WTC11 (cell line): ENCODE results near the gene AKT2. TPM values are rescaled to one million over a fixed set of nuclear protein-coding genes. Genes with fewer than 3 reads are reported as not detected.

Experiments used
- AR ChIP-seq: fragments of 250-450 bp; sonication (Bioruptor Pico); IDR thresholded peaks from 2 replicates; pipeline ENCODE4 v1.9.0; 2021; ENCODE audit warnings: mild to moderate bottlenecking
- ATF3 ChIP-seq: sonication (generic); formaldehyde crosslinking; conservative IDR thresholded peaks from 2 replicates; pipeline ENCODE4 v1.8.1; 2022; ENCODE audit warnings: mild to moderate bottlenecking, missing genetic modification reagents
- ATF6 ChIP-seq: sonication (generic); formaldehyde crosslinking; IDR thresholded peaks from 2 replicates; pipeline ENCODE4 v1.8.1; 2023; ENCODE audit warnings: mild to moderate bottlenecking, missing genetic modification reagents
- CREB1 ChIP-seq: sonication (generic); formaldehyde crosslinking; IDR thresholded peaks from 2 replicates; pipeline ENCODE4 v1.8.0; 2023; ENCODE audit warnings: mild to moderate bottlenecking, missing genetic modification reagents
- EMX1 ChIP-seq: fragments of 250-450 bp; sonication (Bioruptor Pico); IDR thresholded peaks from 2 replicates; pipeline ENCODE4 v1.8.0; 2021; ENCODE audit warnings: mild to moderate bottlenecking
- FOXP1 ChIP-seq: sonication (generic); formaldehyde crosslinking; IDR thresholded peaks from 2 replicates; pipeline ENCODE4 v1.8.0; 2022; ENCODE audit warnings: missing genetic modification reagents, mild to moderate bottlenecking, moderate library complexity, borderline replicate concordance
- GABPB1 ChIP-seq: sonication (generic); formaldehyde crosslinking; IDR thresholded peaks from 2 replicates; pipeline ENCODE4 v1.8.1; 2023; ENCODE audit warnings: mild to moderate bottlenecking, missing genetic modification reagents
- IRF1 ChIP-seq: sonication (generic); formaldehyde crosslinking; IDR thresholded peaks from 2 replicates; pipeline ENCODE4 v1.8.0; 2023; ENCODE audit warnings: missing genetic modification reagents
- IRF2 ChIP-seq: sonication (generic); formaldehyde crosslinking; IDR thresholded peaks from 2 replicates; pipeline ENCODE4 v1.8.0; 2022; ENCODE audit warnings: low read depth, missing genetic modification reagents, borderline replicate concordance
- JUN ChIP-seq: sonication (generic); formaldehyde crosslinking; IDR thresholded peaks from 2 replicates; pipeline ENCODE4 v1.8.0; 2023; ENCODE audit warnings: mild to moderate bottlenecking, missing genetic modification reagents
- MLX ChIP-seq: sonication (generic); formaldehyde crosslinking; IDR thresholded peaks from 2 replicates; pipeline ENCODE4 v1.8.1; 2023; ENCODE audit warnings: mild to moderate bottlenecking, missing genetic modification reagents, moderate library complexity
- MXD4 ChIP-seq: fragments of 250-450 bp; sonication (Bioruptor Pico); IDR thresholded peaks from 2 replicates; pipeline ENCODE4 v1.8.0; 2021; ENCODE audit warnings: mild to moderate bottlenecking, moderate library complexity, borderline replicate concordance
- NFE2L1 ChIP-seq: sonication (generic); formaldehyde crosslinking; IDR thresholded peaks from 2 replicates; pipeline ENCODE4 v1.8.1; 2023; ENCODE audit warnings: missing genetic modification reagents
- NR1H2 ChIP-seq: sonication (generic); formaldehyde crosslinking; IDR thresholded peaks from 2 replicates; pipeline ENCODE4 v1.9.0; 2021; ENCODE audit warnings: mild to moderate bottlenecking, moderate library complexity, missing genetic modification reagents
- NR3C1 ChIP-seq: sonication (generic); formaldehyde crosslinking; conservative IDR thresholded peaks from 2 replicates; pipeline ENCODE4 v1.8.1; 2023; ENCODE audit warnings: low read depth, mild to moderate bottlenecking, missing genetic modification reagents
- RORB ChIP-seq: fragments of 250-450 bp; sonication (Bioruptor Pico); IDR thresholded peaks from 2 replicates; pipeline ENCODE4 v1.9.0; 2021; ENCODE audit warnings: mild to moderate bottlenecking
- SMAD3 ChIP-seq: sonication (generic); formaldehyde crosslinking; IDR thresholded peaks from 2 replicates; pipeline ENCODE4 v1.8.0; 2022; ENCODE audit warnings: missing genetic modification reagents, mild to moderate bottlenecking, borderline replicate concordance
- SP1 ChIP-seq: sonication (generic); formaldehyde crosslinking; conservative IDR thresholded peaks from 2 replicates; pipeline ENCODE4 v1.8.1; 2022; ENCODE audit warnings: missing genetic modification reagents
- TEAD1 ChIP-seq: sonication (generic); formaldehyde crosslinking; IDR thresholded peaks from 2 replicates; pipeline ENCODE4 v1.8.0; 2022; ENCODE audit warnings: mild to moderate bottlenecking, missing genetic modification reagents
- TEAD4 ChIP-seq: sonication (generic); formaldehyde crosslinking; IDR thresholded peaks from 2 replicates; pipeline ENCODE4 v1.8.0; 2022; ENCODE audit warnings: mild to moderate bottlenecking, missing genetic modification reagents
- USF2 ChIP-seq: sonication (generic); formaldehyde crosslinking; IDR thresholded peaks from 2 replicates; pipeline ENCODE4 v1.8.1; 2023; ENCODE audit warnings: mild to moderate bottlenecking, missing genetic modification reagents, moderate library complexity
- ZNF138 ChIP-seq: sonication (generic); formaldehyde crosslinking; conservative IDR thresholded peaks from 2 replicates; pipeline ENCODE4 v1.8.1; 2022; ENCODE audit warnings: mild to moderate bottlenecking, moderate library complexity, missing genetic modification reagents
- ZNF263 ChIP-seq: sonication (generic); formaldehyde crosslinking; IDR thresholded peaks from 2 replicates; pipeline ENCODE4 v1.8.1; 2022; ENCODE audit warnings: low read depth, mild to moderate bottlenecking, moderate library complexity, missing genetic modification reagents
- ZNF317 ChIP-seq: sonication (generic); formaldehyde crosslinking; IDR thresholded peaks from 2 replicates; pipeline ENCODE4 v1.8.1; 2023; ENCODE audit warnings: low read depth, mild to moderate bottlenecking, moderate library complexity, missing genetic modification reagents, borderline replicate concordance
- ZNF423 ChIP-seq: fragments of 250-450 bp; sonication (Bioruptor Pico); IDR thresholded peaks from 2 replicates; pipeline ENCODE4 v2.1.2; 2022; ENCODE audit warnings: mild to moderate bottlenecking, moderate library complexity
- ZNF532 ChIP-seq: fragments of 250-450 bp; sonication (Bioruptor Pico); IDR thresholded peaks from 2 replicates; pipeline ENCODE4 v1.9.0; 2021; ENCODE audit warnings: mild to moderate bottlenecking, borderline replicate concordance
- ZNF671 ChIP-seq: fragments of 250-450 bp; sonication (Bioruptor Pico); IDR thresholded peaks from 2 replicates; pipeline ENCODE4 v1.8.0; 2021; ENCODE audit warnings: mild to moderate bottlenecking
- total RNA-seq: library from RNA; stranded (reverse); gene quantifications from 3 replicates; pipeline ENCODE4 v1.2.3, GENCODE V29; 2021

Gene AKT2
- total RNA-seq, 1 experiment from 2014 or later: 156 TPM

GRCh38 chr19:40284501-40285352 is at the start of gene AKT2 (continued):
- no peak for TF ChIP-seq ZNF671 (CRISPR knock-in tag)
- TF ChIP-seq IRF1 (CRISPR knock-in tag): no peak
- no peak for TF ChIP-seq AR (CRISPR knock-in tag)
- no peak for TF ChIP-seq TEAD4 (CRISPR knock-in tag)
- no peak for TF ChIP-seq NR3C1 (CRISPR knock-in tag)
- TF ChIP-seq ZNF532 (CRISPR knock-in tag): no peak
- no peak for TF ChIP-seq ZNF263 (CRISPR knock-in tag)
- peak; percentile 54; the same call in 1 of the 2 replicates for TF ChIP-seq SMAD3 (CRISPR knock-in tag)
- TF ChIP-seq RORB (CRISPR knock-in tag): no peak
- no peak for TF ChIP-seq EMX1 (CRISPR knock-in tag)
- TF ChIP-seq NFE2L1 (CRISPR knock-in tag): no peak
- TF ChIP-seq ATF6 (CRISPR knock-in tag): no peak
- no peak for TF ChIP-seq ZNF138
- no peak for TF ChIP-seq USF2
- no peak for TF ChIP-seq CREB1 (CRISPR knock-in tag)
- TF ChIP-seq IRF2 (CRISPR knock-in tag): no peak
- no peak for TF ChIP-seq NR1H2 (CRISPR knock-in tag)
- no peak; the same call in 1 of the 2 replicates for TF ChIP-seq TEAD1 (CRISPR knock-in tag)
- TF ChIP-seq ZNF423 (CRISPR knock-in tag): no peak
- TF ChIP-seq ATF3 (CRISPR knock-in tag): no peak
- TF ChIP-seq FOXP1 (CRISPR knock-in tag): no peak
- TF ChIP-seq ZNF317 (CRISPR knock-in tag): no peak
- no peak for TF ChIP-seq MXD4
- TF ChIP-seq SP1 (CRISPR knock-in tag): peak; percentile 54
- peak; percentile 62; the same call in 1 of the 2 replicates for TF ChIP-seq JUN (CRISPR knock-in tag)
- TF ChIP-seq GABPB1 (CRISPR knock-in tag): no peak
- TF ChIP-seq MLX (CRISPR knock-in tag): no peak
